Raji (cell line): ENCODE results near the gene TUBA1A.

Experiments
- POLR2A ChIP-seq: IDR thresholded peaks from 2 replicates; pipeline ENCODE4 v1.6.1; 2011; ENCODE audit warnings: low read depth, low read length, control low read depth; ENCODE audit not compliant: insufficient read depth

TUBA1A gene

GRCh38 chr12:49174218-49174617 is 14.7 kb downstream of the TUBA1A start:
- TF ChIP-seq POLR2A = no peak

- no peak for TF ChIP-seq POLR2A
Measured at GRCh38 chr12:49170924-49171323, 18.0 kb downstream of the TUBA1A start.

DNA sequence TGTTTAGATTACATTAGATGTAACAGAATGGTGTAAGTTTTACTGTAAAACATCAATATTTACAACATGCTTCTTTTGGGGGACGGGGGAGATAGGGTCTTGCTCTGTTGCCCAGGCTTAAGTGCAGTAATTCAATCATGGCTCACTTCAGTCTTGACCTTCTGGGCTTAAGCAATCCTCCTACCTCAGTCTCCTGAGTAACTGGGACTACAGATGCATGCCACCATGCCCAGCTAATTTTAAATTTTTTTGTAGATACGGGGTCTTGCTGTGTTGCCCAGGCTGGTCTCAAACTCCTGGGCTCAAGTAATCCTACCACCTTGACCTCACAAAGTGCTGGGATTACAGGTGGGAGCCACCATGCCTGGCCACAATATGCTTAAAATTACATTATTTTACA is 23.8 kb downstream of the TUBA1A start:
- TF ChIP-seq POLR2A = no peak

DNA sequence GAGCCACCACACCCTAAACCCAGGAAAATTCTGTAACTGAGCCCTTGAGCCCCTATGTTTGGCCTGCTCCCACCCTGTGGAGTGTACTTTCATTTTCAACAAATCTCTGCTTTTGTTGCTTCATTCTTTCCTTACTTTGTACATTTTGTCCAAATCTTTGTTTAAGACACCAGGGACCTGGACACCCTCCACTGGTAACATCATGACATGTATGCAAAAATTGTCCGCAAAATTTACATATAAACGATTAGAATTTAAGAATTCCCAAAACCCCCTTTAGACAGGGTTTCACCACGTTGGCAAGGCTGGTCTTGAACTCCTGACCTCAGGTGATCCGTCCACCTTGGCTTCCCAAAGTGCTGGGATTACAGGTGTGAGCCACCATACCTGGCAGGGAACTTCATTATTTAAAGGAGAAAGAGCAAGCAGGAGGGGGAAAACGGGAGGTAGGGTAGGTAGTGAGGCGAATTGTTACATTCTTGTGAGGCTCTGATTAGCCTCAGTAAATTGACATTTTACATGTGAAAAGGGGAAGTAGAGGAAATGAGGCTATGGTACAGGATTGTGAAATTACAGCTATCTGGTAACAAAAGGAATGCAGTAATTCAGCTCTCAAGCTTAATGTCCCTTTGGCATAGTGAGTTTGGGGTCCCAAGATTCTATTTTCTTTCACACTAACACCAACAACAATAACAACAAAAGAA is 27.6 kb downstream of the TUBA1A start:
- TF ChIP-seq POLR2A = peak; percentile 63; the same call in 1 of the 2 replicates

DNA sequence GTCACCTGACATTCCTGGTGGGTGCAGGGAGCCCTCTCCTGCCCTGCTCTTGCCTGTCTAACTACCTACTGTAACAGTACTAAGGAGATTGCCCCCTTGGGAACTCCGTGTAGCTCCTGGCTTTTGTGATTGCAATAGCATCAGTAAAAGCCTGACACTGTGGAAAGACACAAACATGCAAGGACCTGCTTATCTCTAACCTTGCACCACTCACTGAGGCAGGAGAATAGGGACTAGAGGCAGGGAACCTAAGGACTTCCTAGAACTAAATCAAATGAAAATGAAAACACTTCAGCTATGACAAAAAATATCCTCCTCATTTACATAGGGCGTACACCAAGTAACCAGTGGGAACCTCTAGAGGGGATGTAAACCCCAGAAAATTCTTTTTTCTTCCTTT is 28.5 kb downstream of the TUBA1A start:
- peak; percentile 40; the same call in 1 of the 2 replicates for TF ChIP-seq POLR2A

- TF ChIP-seq POLR2A = no peak
Measured at GRCh38 chr12:49154221-49154620, 34.7 kb downstream of the TUBA1A start.

DNA sequence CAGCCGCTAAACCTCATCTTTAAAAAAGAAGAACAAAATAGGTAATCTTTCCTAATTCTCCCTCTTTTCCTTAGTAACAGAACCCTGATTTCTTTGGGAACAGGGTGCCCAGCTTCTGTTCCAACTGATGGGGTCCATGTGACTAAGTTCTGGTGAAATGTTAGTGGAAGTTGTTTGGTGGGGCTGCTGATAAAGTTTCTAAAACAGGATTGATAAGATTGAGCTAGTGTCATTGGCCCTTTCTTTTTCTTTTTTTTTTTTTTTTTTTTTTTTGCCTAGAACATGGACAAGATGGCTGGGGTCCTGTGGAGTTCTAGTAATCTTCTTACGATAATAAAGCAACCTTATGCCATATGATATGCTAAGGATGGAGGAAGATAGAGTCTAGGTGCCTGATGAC is 41.5 kb downstream of the TUBA1A start:
- no peak for TF ChIP-seq POLR2A

DNA sequence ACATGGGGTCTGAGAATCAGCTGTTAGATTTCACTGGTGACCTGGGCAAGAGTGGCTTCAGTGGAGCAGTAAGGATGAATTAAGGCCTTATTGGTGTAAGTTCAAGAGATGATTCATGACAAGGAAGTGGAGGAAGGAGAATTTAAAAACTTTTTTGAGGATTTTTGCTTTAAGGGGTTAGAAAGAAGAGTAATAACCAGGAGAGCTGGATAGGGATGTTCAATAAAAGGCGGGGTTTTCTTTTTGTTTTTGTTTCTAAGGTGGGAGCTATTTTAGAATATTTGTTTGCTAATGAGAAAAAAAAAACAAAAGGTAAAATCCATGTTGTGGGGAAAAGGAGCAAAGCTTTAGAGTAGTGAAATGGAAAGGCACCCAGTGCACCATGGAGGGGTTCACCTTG is 42.5 kb downstream of the TUBA1A start:
- no peak for TF ChIP-seq POLR2A

GRCh38 chr12:49144384-49144783 is 44.5 kb downstream of the TUBA1A start:
- TF ChIP-seq POLR2A = no peak

DNA sequence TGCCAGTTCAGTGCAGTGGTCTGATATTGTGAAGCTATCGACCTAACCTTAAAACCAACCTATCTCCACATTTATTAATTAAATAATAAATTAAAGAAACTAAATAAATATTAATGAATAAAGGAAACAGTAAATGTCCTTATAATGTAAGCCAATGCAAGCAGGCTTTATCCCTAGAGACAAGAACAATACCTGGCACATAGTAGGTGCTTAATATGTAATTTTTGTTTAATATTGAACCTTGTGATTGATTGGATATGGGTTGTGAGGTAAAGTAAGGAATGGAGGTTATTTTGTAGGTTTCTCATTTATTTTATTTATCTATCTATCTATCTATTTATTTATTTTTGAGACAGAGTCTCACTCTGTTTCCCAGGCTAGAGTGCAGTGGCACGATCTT is 49.9 kb downstream of the TUBA1A start:
- no peak for TF ChIP-seq POLR2A

- no peak for TF ChIP-seq POLR2A
Measured at GRCh38 chr12:49138587-49138986, 50.3 kb downstream of the TUBA1A start.

DNA sequence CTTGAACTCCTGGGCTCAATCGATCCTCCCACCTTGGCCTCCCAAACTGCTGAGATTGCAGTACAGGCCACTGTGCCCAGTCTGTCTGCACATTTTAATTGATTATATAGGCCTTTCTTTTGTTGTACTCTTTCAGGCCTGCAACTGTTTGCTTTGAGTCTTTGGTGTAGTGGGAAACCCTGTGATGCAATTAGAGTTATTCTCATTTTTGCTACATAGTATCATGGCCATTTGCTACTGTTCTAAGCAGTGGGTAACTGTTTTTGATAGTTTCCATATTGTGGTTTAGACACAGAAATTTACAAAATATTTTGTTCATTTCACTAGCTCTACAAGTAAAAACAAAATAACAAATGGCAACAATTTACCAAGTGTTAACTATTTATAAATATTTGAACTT is 51.4 kb downstream of the TUBA1A start:
- no peak for TF ChIP-seq POLR2A
